GM19455 (cell line): ENCODE measurements around the gene CCSER1.
"Not testable (repeated sequence)": the region's sequence is repeated elsewhere in the genome, so short reads cannot be mapped to it uniquely, and the experiment has no call there.

Source experiments
- ATAC-seq: cut with Tn5 transposase; IDR thresholded peaks from one replicate; pipeline ENCODE4 v1.9.1; 2021; ENCODE audit not compliant: unreplicated experiment

Gene CCSER1

GRCh38 chr4:91623603-91623967 is 1496.4 kb downstream of the CCSER1 start:
- not testable (repeated sequence) for ATAC-seq

- no peak for ATAC-seq
Observed at GRCh38 chr4:91630054-91630453, 1502.9 kb downstream of the CCSER1 start.

- no peak for ATAC-seq
Observed at GRCh38 chr4:91630764-91631163, 1503.6 kb downstream of the CCSER1 start.

GRCh38 chr4:91631335-91631734 is 1504.1 kb downstream of the CCSER1 start:
- ATAC-seq, result no peak

GRCh38 chr4:91636083-91636482 is 1508.9 kb downstream of the CCSER1 start:
- ATAC-seq, result no peak
